Sigmoid colon (tissue), 7 donors: Measurements from ENCODE around the gene METTL21C. TPM values are rescaled to one million over a fixed set of nuclear protein-coding genes. Genes with fewer than 3 reads are reported as not detected.

Experiments used
- DNase-seq: peaks from one replicate; pipeline ENCODE4 v3.0.0-alpha.2; 2019
- H3K27ac ChIP-seq, 4 donors: fragments of 200-600 bp; sonication (generic); one replicate each; pipeline ENCODE4 v1.5.1; 2016 to 2019; ENCODE audit warnings: mild to moderate bottlenecking in 1 of 4
- H3K27me3 ChIP-seq, 3 donors: fragments of 200-600 bp; sonication (generic); one replicate each; pipeline ENCODE4 v1.5.1; 2019; ENCODE audit warnings: mild to moderate bottlenecking in 1 of 3
- H3K36me3 ChIP-seq, 4 donors: fragments of 200-600 bp; sonication (generic); one replicate each; pipeline ENCODE4 v1.5.1; 2016 to 2019
- H3K4me1 ChIP-seq, 4 donors: fragments of 200-600 bp; sonication (generic); one replicate each; pipeline ENCODE4 v1.5.1; 2017 to 2019
- H3K4me3 ChIP-seq, 4 donors: fragments of 200-600 bp; sonication (generic); one replicate each; pipeline ENCODE4 v1.5.1; 2017 to 2019; ENCODE audit warnings: mild to moderate bottlenecking in 2 of 4, moderate library complexity in 1 of 4
- H3K9me3 ChIP-seq, 4 donors: fragments of 200-600 bp in 3 of 4; sonication (generic) in 3 of 4; one replicate each; pipeline versions ENCODE4 v1.5.1 to v1.6.1; 2013 to 2019
- EP300 ChIP-seq, 4 donors: sonication (generic); formaldehyde crosslinking; IDR thresholded peaks; one replicate each; pipeline ENCODE4 v1.6.1; 2017; ENCODE audit warnings: antibody characterized with exemption in 4 of 4
- POLR2A ChIP-seq, 2 donors: fragments of 450-650 bp; IDR thresholded peaks; one replicate each; pipeline ENCODE4 v1.6.1; 2016; ENCODE audit warnings: antibody characterized with exemption in 2 of 2, mild to moderate bottlenecking in 2 of 2, moderate library complexity in 2 of 2
- POLR2AphosphoS5 ChIP-seq, 4 donors: sonication (generic); formaldehyde crosslinking; IDR thresholded peaks; one replicate each; pipeline ENCODE4 v1.6.1; 2017; ENCODE audit warnings: antibody characterized with exemption in 4 of 4
- WGBS, 2 donors: extraction: QIAGEN DNeasy Blood & Tissue Kit; methylation state at CpG; one replicate each; pipeline ENCODE4 v1.1.7; 2013; 5-methylcytosine and 5-hydroxymethylcytosine counted together
- intact Hi-C: fragments of 100-400 bp; cut with DNase I; formaldehyde crosslinking; loops from one replicate; pipeline ENCODE4 v1.15.1; 2023
- polyA plus RNA-seq, 3 donors: library from polyadenylated mRNA; stranded (reverse); fragments of 200-250 nt; gene quantifications; one replicate each; pipeline ENCODE4 v1.2.3, GENCODE V29; 2013
- total RNA-seq, 4 donors: library from RNA; depleted of rRNA; stranded (reverse); fragments of >200 nt; gene quantifications; one replicate each; pipeline ENCODE4 v1.1.0, GENCODE V29; 2016
- TF ChIP-seq, protein P1 (sequence below), 4 experiments: fragments of 450-650 bp in 3 of 4; fragments of 200-600 bp in 1 of 4; IDR thresholded peaks; one replicate each; pipeline ENCODE4 v1.5.1; 2016 to 2019; ENCODE audit warnings: antibody characterized with exemption in 4 of 4, mild to moderate bottlenecking in 3 of 4, moderate library complexity in 2 of 4
- donor health status: healthy with polysubstance abuse.
- donor health status: Bipolar disorder and iron deficiency.
- donor health status: healthy.

Gene METTL21C
- total and polyA plus RNA-seq, 7 donors: 0.36 TPM; not detected in 6

DNA sequence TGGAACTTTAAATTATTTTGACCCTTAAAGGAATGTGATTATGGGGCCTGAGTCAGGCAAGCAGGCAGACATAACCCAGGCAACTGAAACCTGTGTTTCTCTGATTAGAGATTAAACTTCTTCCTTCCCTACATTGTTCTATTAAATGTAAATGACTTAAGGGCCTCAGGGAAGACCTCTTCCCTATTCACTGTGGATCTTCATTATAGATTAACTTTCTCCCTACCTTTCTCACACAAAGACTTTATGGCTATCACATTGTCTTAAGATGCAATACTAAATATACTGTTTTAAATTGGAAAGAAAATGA is 8.8 kb upstream of the METTL21C start:
- no peaks in the 10 kb centered on the region for H3K9me3 ChIP-seq

DNA sequence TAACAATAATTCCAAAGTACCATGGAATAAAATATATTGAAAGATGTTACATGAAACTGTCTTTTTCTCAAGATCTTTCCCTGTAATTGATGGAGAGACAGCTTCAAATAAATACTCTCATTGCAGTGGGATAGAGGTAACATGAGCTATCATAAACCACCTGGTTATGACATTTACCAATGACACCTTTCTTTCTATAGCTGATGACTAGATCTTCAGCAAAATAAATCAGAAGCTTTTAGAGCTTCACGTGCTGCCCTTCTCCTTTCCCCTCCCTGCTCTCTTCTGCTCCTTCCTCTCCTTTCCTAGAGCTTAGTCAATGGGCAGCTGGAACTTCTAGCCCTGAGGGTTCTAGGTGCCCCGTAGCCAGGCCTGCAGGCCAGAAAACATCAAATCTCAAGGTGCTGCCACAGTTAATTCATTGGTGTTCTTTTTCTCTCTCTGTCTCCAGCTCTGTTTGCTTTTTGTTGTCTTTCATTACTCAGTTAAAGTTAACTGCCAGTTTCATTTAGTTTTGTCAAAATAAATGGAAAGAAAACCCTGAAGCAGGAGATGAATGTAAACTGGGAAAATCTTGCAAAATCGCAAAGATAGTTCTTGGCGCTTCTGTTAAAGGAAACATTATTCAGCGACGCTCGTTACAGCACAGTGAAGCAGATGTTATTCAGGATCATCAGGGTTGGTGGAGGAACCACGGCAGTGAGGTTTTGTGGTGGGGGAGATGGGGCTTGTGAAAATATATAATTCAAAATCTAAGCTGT is 8.3 kb upstream of the METTL21C start:
- no peak for DNase-seq
- H3K4me1 ChIP-seq: peaks cover 0 to 17% (median 7%) of the 10 kb centered on the region in 4 donors
- H3K36me3 ChIP-seq: no peaks in the 10 kb centered on the region
- H3K4me3 ChIP-seq: no peak overlapping the region
- no peaks in the 10 kb centered on the region for H3K27me3 ChIP-seq
- H3K9me3 ChIP-seq: no peaks in the 10 kb centered on the region
- intact Hi-C loops: no loop called here
- TF ChIP-seq POLR2AphosphoS5 (IDR thresholded peaks at IDR 0.05) (no peak), EP300 (IDR thresholded peaks at IDR 0.05) (no peak)
- TF ChIP-seq, protein P1, sequence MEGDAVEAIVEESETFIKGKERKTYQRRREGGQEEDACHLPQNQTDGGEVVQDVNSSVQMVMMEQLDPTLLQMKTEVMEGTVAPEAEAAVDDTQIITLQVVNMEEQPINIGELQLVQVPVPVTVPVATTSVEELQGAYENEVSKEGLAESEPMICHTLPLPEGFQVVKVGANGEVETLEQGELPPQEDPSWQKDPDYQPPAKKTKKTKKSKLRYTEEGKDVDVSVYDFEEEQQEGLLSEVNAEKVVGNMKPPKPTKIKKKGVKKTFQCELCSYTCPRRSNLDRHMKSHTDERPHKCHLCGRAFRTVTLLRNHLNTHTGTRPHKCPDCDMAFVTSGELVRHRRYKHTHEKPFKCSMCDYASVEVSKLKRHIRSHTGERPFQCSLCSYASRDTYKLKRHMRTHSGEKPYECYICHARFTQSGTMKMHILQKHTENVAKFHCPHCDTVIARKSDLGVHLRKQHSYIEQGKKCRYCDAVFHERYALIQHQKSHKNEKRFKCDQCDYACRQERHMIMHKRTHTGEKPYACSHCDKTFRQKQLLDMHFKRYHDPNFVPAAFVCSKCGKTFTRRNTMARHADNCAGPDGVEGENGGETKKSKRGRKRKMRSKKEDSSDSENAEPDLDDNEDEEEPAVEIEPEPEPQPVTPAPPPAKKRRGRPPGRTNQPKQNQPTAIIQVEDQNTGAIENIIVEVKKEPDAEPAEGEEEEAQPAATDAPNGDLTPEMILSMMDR (IDR thresholded peaks at IDR 0.05): no peak
- no peak overlapping the region for H3K27ac ChIP-seq
- 68 to 72% methylated on average over 8 of the region's 8 CpGs for WGBS, 2 donors

More for the DNA sequence above, 8.8 kb upstream of the METTL21C start:
- intact Hi-C loops: no loop called here
- Histone ChIP-seq H3K27me3 (no peaks in the 10 kb centered on the region), H3K36me3 (no peaks in the 10 kb centered on the region), H3K4me1 (peaks cover 0 to 17% (median 7%) of the 10 kb centered on the region in 4 donors), H3K27ac (no peak overlapping the region), H3K4me3 (no peak overlapping the region)
- no peak for DNase-seq
- no peak for TF ChIP-seq POLR2A (IDR thresholded peaks at IDR 0.05)
- no peak for TF ChIP-seq POLR2AphosphoS5 (IDR thresholded peaks at IDR 0.05)
- TF ChIP-seq, protein P1 (IDR thresholded peaks at IDR 0.05): no peak
- TF ChIP-seq EP300 (IDR thresholded peaks at IDR 0.05): no peak

DNA sequence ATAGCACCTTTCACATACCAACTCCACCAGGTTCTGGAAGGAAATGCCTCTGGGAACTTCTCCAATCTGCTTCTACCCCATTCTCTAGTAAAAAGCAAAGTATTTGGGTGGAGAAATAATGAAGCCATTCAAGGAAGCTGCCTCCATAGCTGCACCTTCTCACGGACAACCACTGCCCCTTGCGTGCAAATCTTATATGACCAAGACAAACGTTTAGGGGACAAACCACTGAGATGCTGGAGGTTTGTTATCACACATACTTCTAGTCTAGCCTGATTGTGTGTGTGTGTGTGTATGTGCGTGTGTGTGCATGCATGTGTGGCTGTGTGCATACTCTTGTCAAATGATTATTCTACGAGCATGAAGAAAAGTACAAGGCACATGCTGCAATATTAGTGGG is 6.5 kb upstream of the METTL21C start:
- Histone ChIP-seq H3K9me3 (no peaks in the 10 kb centered on the region), H3K36me3 (no peaks in the 10 kb centered on the region), H3K27ac (peak overlapping the region in 1 of 4 donors; percentile 45), H3K4me1 (peaks cover 0 to 13% (median 7%) of the 10 kb centered on the region in 4 donors), H3K27me3 (no peaks in the 10 kb centered on the region), H3K4me3 (no peak overlapping the region)
- DNase-seq: no peak
- intact Hi-C loops: no loop called here
- TF ChIP-seq EP300 (IDR thresholded peaks at IDR 0.05) (no peak), POLR2A (IDR thresholded peaks at IDR 0.05) (no peak), POLR2AphosphoS5 (IDR thresholded peaks at IDR 0.05) (no peak)
- TF ChIP-seq, protein P1 (IDR thresholded peaks at IDR 0.05): no peak
- 84 to 92% methylated on average over 5 of the region's 5 CpGs for WGBS, 2 donors

DNA sequence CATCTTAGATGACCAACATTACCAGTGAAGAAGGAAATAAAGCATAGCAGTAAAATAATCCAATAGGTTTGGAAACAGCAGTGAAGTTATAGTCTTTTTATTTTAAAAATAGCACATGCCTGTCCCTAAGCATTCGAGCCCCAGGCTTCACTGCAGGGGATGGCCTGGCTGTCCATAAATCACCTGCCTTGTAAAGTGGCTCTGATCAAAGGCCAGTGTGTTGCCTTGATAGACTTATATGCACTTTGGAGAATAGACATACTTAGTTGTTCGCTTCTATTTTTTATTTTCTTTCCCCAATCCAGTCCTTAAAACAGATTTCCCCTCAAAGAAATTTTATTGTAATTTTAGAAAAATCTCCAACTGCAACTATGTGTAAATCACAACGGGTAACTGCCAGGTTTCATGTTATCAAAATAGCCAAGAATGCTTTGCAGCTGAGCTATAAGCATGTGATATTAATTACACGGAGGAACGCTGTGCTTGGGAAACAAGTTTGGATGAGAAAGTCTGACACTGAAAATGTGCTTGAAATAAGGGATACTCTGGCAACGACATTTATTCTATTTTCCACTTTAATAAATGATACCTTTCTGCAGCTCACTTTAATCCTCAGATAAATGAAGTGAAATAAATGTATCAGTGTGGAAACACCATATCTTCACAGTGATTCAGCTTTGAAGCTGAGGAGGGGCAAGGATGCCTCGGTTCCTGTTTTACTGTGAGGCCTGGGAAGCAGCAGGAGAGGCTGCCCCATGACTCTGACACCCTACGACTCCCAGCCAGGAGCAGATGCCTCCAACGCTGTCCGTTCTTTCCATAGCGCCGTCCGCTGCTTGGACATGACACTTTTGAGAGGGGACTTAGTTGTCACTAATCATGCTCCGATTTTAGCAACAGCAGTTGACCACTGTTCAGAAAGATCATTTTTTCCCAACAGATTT is 5.5 kb upstream of the METTL21C start:
- H3K4me3 ChIP-seq: no peak overlapping the region
- peaks cover 0 to 13% (median 7%) of the 10 kb centered on the region in 4 donors for H3K4me1 ChIP-seq
- no peaks in the 10 kb centered on the region for H3K27me3 ChIP-seq
- DNase-seq: no peak
- intact Hi-C loops: no loop called here
- H3K9me3 ChIP-seq: no peaks in the 10 kb centered on the region
- H3K27ac ChIP-seq: peak overlapping the region in 1 of 4 donors; percentile 45
- no peak for TF ChIP-seq POLR2AphosphoS5 (IDR thresholded peaks at IDR 0.05)
- TF ChIP-seq EP300 (IDR thresholded peaks at IDR 0.05): no peak
- TF ChIP-seq, protein P1 (IDR thresholded peaks at IDR 0.05): no peak
- TF ChIP-seq POLR2A (IDR thresholded peaks at IDR 0.05): no peak
- H3K36me3 ChIP-seq: no peaks in the 10 kb centered on the region
- WGBS, 2 donors: 77 to 80% methylated on average over 14 of the region's 14 CpGs
